ENCODE measurements around the gene LRP2. TPM values are rescaled to one million over a fixed set of nuclear protein-coding genes. Genes with fewer than 3 reads are reported as not detected.
A peak's percentile ranks its signal among the peaks of the same experiment; 100 is the strongest.

The LRP2 gene
- total RNA-seq, 1 experiment from 2014 or later: not detected

- in situ Hi-C loops (cut with HindIII; ENCODE audit: low pct_unique_long_range_greater_than_20kb, low sequenced_read_pairs): loop anchor here (25.0 kb wide), 1 partner anchor 128 kb away; no protein-coding TSS in a partner anchor
- DNase-seq (ENCODE audit: low read depth): no peak
Observed at GRCh38 chr2:169090133-169090820, 272.1 kb downstream of the LRP2 start.

GRCh38 chr2:169089182-169089581 lies 273.2 kb downstream of the LRP2 start:
- no peak for DNase-seq (ENCODE audit: low read depth)
- in situ Hi-C loops (cut with HindIII; ENCODE audit: low pct_unique_long_range_greater_than_20kb, low sequenced_read_pairs): loop anchor here (25.0 kb wide), 1 partner anchor 127 kb away; no protein-coding TSS in a partner anchor

GRCh38 chr2:169087757-169088379 lies 274.5 kb downstream of the LRP2 start:
- no peak for DNase-seq (ENCODE audit: low read depth)
- in situ Hi-C loops (cut with HindIII; ENCODE audit: low pct_unique_long_range_greater_than_20kb, low sequenced_read_pairs): loop anchor here (25.0 kb wide), 1 partner anchor 126 kb away; no protein-coding TSS in a partner anchor

GRCh38 chr2:169086893-169087467 lies 275.4 kb downstream of the LRP2 start:
- DNase-seq (ENCODE audit: low read depth): no peak

GRCh38 chr2:169082995-169083394 lies 279.3 kb downstream of the LRP2 start:
- no peak for DNase-seq (ENCODE audit: low read depth)
- in situ Hi-C loops (cut with HindIII; ENCODE audit: low pct_unique_long_range_greater_than_20kb, low sequenced_read_pairs): loop anchor here (25.0 kb wide), 1 partner anchor 121 kb away; no protein-coding TSS in a partner anchor

More at GRCh38 chr2:169086893-169087467, 275.4 kb downstream of the LRP2 start:
- in situ Hi-C loops (cut with HindIII; ENCODE audit: low pct_unique_long_range_greater_than_20kb, low sequenced_read_pairs): loop anchor here (25.0 kb wide), 1 partner anchor 125 kb away; no protein-coding TSS in a partner anchor

- in situ Hi-C loops (cut with HindIII; ENCODE audit: low pct_unique_long_range_greater_than_20kb, low sequenced_read_pairs): loop anchor here (25.0 kb wide), 1 partner anchor 119 kb away; no protein-coding TSS in a partner anchor
- no peak for DNase-seq (ENCODE audit: low read depth)
Observed at GRCh38 chr2:169081551-169081950, 280.8 kb downstream of the LRP2 start.

GRCh38 chr2:169080250-169081069 lies 281.9 kb downstream of the LRP2 start:
- in situ Hi-C loops (cut with HindIII; ENCODE audit: low pct_unique_long_range_greater_than_20kb, low sequenced_read_pairs): loop anchor here (25.0 kb wide), 1 partner anchor 118 kb away; no protein-coding TSS in a partner anchor
- DNase-seq (ENCODE audit: low read depth): no peak

GRCh38 chr2:169077674-169078240 lies 284.6 kb downstream of the LRP2 start:
- in situ Hi-C loops (cut with HindIII; ENCODE audit: low pct_unique_long_range_greater_than_20kb, low sequenced_read_pairs): loop anchor here (25.0 kb wide), 1 partner anchor 115 kb away; no protein-coding TSS in a partner anchor
- DNase-seq (ENCODE audit: low read depth): peak; percentile 19

Other genes with a start within 250 kb of the LRP2 start
- gene BBS5, start 117.0 kb upstream of the LRP2 start, total RNA-seq (2014; rRNA removed; shearing (Covaris generic); ENCODE audit: low replicate concordance): 2.0 and 6.2 TPM in 2 replicates
- not detected in 2 replicates for gene KLHL41, start 147.2 kb upstream of the LRP2 start, total RNA-seq (2014; rRNA removed; shearing (Covaris generic); ENCODE audit: low replicate concordance)
- 10.8 and 14.0 TPM in 2 replicates for gene FASTKD1, start 211.3 kb upstream of the LRP2 start, total RNA-seq (2014; rRNA removed; shearing (Covaris generic); ENCODE audit: low replicate concordance)
- 11.7 and 21.1 TPM in 2 replicates for gene PPIG, start 221.8 kb upstream of the LRP2 start, total RNA-seq (2014; rRNA removed; shearing (Covaris generic); ENCODE audit: low replicate concordance)